ENCODE results near the gene YARS2.

DNA sequence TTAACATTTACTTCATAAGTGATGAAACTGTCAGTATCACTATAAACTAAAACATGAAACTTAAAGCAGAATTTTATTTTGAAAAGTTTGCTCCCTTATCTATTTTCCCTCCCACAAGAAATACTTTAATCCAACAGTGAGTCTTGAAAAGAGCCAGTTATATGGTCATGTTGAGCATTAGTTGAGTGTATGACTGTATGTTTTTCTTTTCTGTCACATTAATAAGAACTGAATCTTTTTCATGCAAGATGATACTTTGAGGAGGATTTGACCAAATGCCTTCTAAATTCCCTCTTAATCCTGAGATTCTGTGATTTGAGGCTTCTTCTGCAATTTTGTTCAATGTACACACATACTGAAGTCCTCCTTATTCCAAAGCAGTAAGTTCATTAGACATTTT lies 33.7 kb upstream of the YARS2 start:
- TF ChIP-seq TCF12 (IDR thresholded peaks at IDR 0.05; ENCODE audit: low read depth) (no peak), FOXM1 (IDR thresholded peaks at IDR 0.05; ENCODE audit: borderline replicate concordance, low read depth) (no peak), TAF1 (IDR thresholded peaks at IDR 0.05; ENCODE audit: low read depth) (no peak), YY1 (IDR thresholded peaks at IDR 0.05; ENCODE audit: low read depth) (no peak), RAD21 (IDR thresholded peaks at IDR 0.05; ENCODE audit: low read depth) (no peak), ZBTB7A (IDR thresholded peaks at IDR 0.05; ENCODE audit: low read depth) (no peak), CREB1 (IDR thresholded peaks at IDR 0.05; ENCODE audit: low read depth) (no peak), CEBPB (IDR thresholded peaks at IDR 0.05) (no peak), TEAD4 (IDR thresholded peaks at IDR 0.05) (no peak), EP300 (IDR thresholded peaks at IDR 0.05; ENCODE audit: borderline replicate concordance) (no peak), NFIC (IDR thresholded peaks at IDR 0.05) (no peak)
- TF ChIP-seq, protein P1, sequence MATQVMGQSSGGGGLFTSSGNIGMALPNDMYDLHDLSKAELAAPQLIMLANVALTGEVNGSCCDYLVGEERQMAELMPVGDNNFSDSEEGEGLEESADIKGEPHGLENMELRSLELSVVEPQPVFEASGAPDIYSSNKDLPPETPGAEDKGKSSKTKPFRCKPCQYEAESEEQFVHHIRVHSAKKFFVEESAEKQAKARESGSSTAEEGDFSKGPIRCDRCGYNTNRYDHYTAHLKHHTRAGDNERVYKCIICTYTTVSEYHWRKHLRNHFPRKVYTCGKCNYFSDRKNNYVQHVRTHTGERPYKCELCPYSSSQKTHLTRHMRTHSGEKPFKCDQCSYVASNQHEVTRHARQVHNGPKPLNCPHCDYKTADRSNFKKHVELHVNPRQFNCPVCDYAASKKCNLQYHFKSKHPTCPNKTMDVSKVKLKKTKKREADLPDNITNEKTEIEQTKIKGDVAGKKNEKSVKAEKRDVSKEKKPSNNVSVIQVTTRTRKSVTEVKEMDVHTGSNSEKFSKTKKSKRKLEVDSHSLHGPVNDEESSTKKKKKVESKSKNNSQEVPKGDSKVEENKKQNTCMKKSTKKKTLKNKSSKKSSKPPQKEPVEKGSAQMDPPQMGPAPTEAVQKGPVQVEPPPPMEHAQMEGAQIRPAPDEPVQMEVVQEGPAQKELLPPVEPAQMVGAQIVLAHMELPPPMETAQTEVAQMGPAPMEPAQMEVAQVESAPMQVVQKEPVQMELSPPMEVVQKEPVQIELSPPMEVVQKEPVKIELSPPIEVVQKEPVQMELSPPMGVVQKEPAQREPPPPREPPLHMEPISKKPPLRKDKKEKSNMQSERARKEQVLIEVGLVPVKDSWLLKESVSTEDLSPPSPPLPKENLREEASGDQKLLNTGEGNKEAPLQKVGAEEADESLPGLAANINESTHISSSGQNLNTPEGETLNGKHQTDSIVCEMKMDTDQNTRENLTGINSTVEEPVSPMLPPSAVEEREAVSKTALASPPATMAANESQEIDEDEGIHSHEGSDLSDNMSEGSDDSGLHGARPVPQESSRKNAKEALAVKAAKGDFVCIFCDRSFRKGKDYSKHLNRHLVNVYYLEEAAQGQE (IDR thresholded peaks at IDR 0.05; ENCODE audit: low read depth), result no peak
- TF ChIP-seq, protein P2, sequence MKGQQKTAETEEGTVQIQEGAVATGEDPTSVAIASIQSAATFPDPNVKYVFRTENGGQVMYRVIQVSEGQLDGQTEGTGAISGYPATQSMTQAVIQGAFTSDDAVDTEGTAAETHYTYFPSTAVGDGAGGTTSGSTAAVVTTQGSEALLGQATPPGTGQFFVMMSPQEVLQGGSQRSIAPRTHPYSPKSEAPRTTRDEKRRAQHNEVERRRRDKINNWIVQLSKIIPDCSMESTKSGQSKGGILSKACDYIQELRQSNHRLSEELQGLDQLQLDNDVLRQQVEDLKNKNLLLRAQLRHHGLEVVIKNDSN (IDR thresholded peaks at IDR 0.05), result no peak
- TF ChIP-seq, protein P3, sequence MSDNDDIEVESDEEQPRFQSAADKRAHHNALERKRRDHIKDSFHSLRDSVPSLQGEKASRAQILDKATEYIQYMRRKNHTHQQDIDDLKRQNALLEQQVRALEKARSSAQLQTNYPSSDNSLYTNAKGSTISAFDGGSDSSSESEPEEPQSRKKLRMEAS (IDR thresholded peaks at IDR 0.05), result no peak
